H1 (cell line): ENCODE data around the gene COL6A5. TPM values are rescaled to one million over a fixed set of nuclear protein-coding genes. Genes with fewer than 3 reads are reported as not detected.

Experiments
- CTCF ChIA-PET: fragments of 300-600 bp; sonication (Branson Sonifier 250); formaldehyde crosslinking; loops from one replicate; lab custom pipeline; 2021; ENCODE audit not compliant: partially characterized antibody; lab: Charles Lee
- POLR2A ChIA-PET: fragments of 300-600 bp; sonication (Branson Sonifier 250); formaldehyde crosslinking; loops from one replicate; lab custom pipeline; 2021; ENCODE audit warnings: inconsistent platforms; ENCODE audit not compliant: partially characterized antibody; lab: Charles Lee
- DNase-seq, 2 experiments: peaks; one replicate each; pipeline versions ENCODE4 v3.0.0 to v3.0.0-alpha.2; 2010 to 2022; ENCODE audit warnings: low spot score in 2 of 2, low read depth in 1 of 2, mixed read lengths in 1 of 2
- FAIRE-seq: peaks from 2 replicates; lab custom pipeline; 2011; peaks lifted over from hg19 to GRCh38; lab: Jason Lieb, UNC
- H2AFZ ChIP-seq: 2 replicates; pipeline ENCODE4 v1.8.1; 2012; ENCODE audit warnings: low read length, inconsistent platforms
- H2AK5ac ChIP-seq: 2 replicates; pipeline ENCODE4 v1.6.1; 2013; ENCODE audit warnings: low read depth, low read length
- H2BK120ac ChIP-seq: replicated peaks from 2 replicates; pipeline ENCODE3; 2013; ENCODE audit warnings: low read depth, low read length, inconsistent platforms
- H2BK12ac ChIP-seq: 2 replicates; pipeline ENCODE4 v1.6.1; 2013; ENCODE audit warnings: low read depth, low read length
- H2BK15ac ChIP-seq: 2 replicates; pipeline ENCODE4 v1.6.1; 2013; ENCODE audit warnings: low read length
- H2BK20ac ChIP-seq: 2 replicates; pipeline ENCODE4 v1.6.1; 2013; ENCODE audit warnings: low read length
- H2BK5ac ChIP-seq: 2 replicates; pipeline ENCODE4 v1.6.1; 2013; ENCODE audit warnings: low read depth, low read length
- H3K14ac ChIP-seq: 2 replicates; pipeline ENCODE4 v1.6.1; 2013; ENCODE audit warnings: inconsistent platforms; ENCODE audit not compliant: insufficient read length
- H3K18ac ChIP-seq: 2 replicates; pipeline ENCODE4 v1.6.1; 2013; ENCODE audit warnings: low read length; ENCODE audit errors: extremely low read depth
- H3K23ac ChIP-seq: 2 replicates; pipeline ENCODE4 v1.6.1; 2013; ENCODE audit warnings: inconsistent platforms; ENCODE audit not compliant: insufficient read length
- H3K23me2 ChIP-seq: 2 replicates; pipeline ENCODE4 v1.6.1; 2013; ENCODE audit warnings: low read depth, low read length
- H3K27ac ChIP-seq: 2 replicates; pipeline ENCODE4 v1.6.1; 2011; ENCODE audit warnings: low read depth, low read length, inconsistent platforms
- H3K27me3 ChIP-seq, 4 experiments: replicated peaks in 1 of 4; 1 replicate in 1 of 4; 2 replicates in 3 of 4; pipeline versions ENCODE4 v1.6.1 to v1.8.1; 2011 to 2013; ENCODE audit warnings: low read length in 3 of 4, mild to moderate bottlenecking in 3 of 4, inconsistent platforms in 2 of 4, mixed read lengths in 2 of 4, moderate library complexity in 1 of 4; ENCODE audit not compliant: control insufficient read depth in 3 of 4, insufficient read depth in 3 of 4; ENCODE audit errors: extremely low read depth in 1 of 4
- H3K36me3 ChIP-seq, 4 experiments: 2 replicates each; pipeline versions ENCODE4 v1.6.1 to v1.8.1; 2011 to 2013; ENCODE audit warnings: mild to moderate bottlenecking in 4 of 4, low read length in 3 of 4, moderate library complexity in 2 of 4, control low read depth in 1 of 4, inconsistent platforms in 1 of 4; ENCODE audit not compliant: insufficient read depth in 4 of 4, control insufficient read depth in 2 of 4
- H3K4ac ChIP-seq: replicated peaks from 2 replicates; pipeline ENCODE3; 2013; ENCODE audit warnings: low read length, low read depth, mixed read lengths, inconsistent platforms; ENCODE audit not compliant: insufficient read length
- H3K4me1 ChIP-seq, 4 experiments: replicated peaks in 1 of 4; 1 replicate in 1 of 4; 2 replicates in 3 of 4; pipeline versions ENCODE4 v1.6.1 to v1.8.1; 2011 to 2013; ENCODE audit warnings: low read length in 3 of 4, inconsistent platforms in 2 of 4, mixed read lengths in 1 of 4; ENCODE audit not compliant: insufficient read depth in 4 of 4, control insufficient read depth in 3 of 4
- H3K4me2 ChIP-seq, 2 experiments: 2 replicates each; pipeline versions ENCODE4 v1.6.1 to v1.8.1; 2011 to 2013; ENCODE audit warnings: low read depth in 2 of 2, low read length in 2 of 2, control low read depth in 1 of 2, inconsistent platforms in 1 of 2, mild to moderate bottlenecking in 1 of 2; ENCODE audit not compliant: insufficient read depth in 1 of 2
- H3K4me3 ChIP-seq, 4 experiments: fragments of 200-600, 300-600 bp in 1 of 4; sonication (generic), shearing (Covaris generic), sonication (Bioruptor Twin) in 1 of 4; 2 replicates each; pipeline versions ENCODE4 v1.5.1 to v1.8.1; 2011 to 2016; ENCODE audit warnings: low read length in 4 of 4, low read depth in 3 of 4, control low read depth in 2 of 4, inconsistent platforms in 2 of 4, mild to moderate bottlenecking in 2 of 4, mixed read lengths in 1 of 4, moderate library complexity in 1 of 4; ENCODE audit not compliant: insufficient read depth in 2 of 4; ENCODE audit errors: extremely low read depth in 1 of 4
- H3K56ac ChIP-seq: replicated peaks from 2 replicates; pipeline ENCODE3; 2013; ENCODE audit warnings: low read depth, mild to moderate bottlenecking, mixed read lengths, low read length, inconsistent platforms; ENCODE audit not compliant: insufficient read length
- H3K79me1 ChIP-seq: 2 replicates; pipeline ENCODE4 v1.6.1; 2013; ENCODE audit warnings: low read depth, low read length, control low read depth
- H3K79me2 ChIP-seq, 2 experiments: 2 replicates each; pipeline versions ENCODE4 v1.6.1 to v1.8.1; 2012 to 2013; ENCODE audit warnings: low read length in 2 of 2, mild to moderate bottlenecking in 2 of 2, inconsistent platforms in 1 of 2; ENCODE audit not compliant: insufficient read depth in 2 of 2, control insufficient read depth in 1 of 2
- H3K9ac ChIP-seq, 4 experiments: replicated peaks in 1 of 4; 1 replicate in 1 of 4; 2 replicates in 3 of 4; pipeline versions ENCODE4 v1.6.1 to v1.8.1; 2011 to 2013; ENCODE audit warnings: low read depth in 3 of 4, low read length in 3 of 4, control low read depth in 2 of 4, mild to moderate bottlenecking in 2 of 4, moderate library complexity in 2 of 4, inconsistent platforms in 1 of 4; ENCODE audit errors: extremely low read depth in 1 of 4
- H3K9me3 ChIP-seq, 2 experiments: 2 replicates each; pipeline versions ENCODE4 v1.6.1 to v1.8.1; 2012 to 2013; ENCODE audit warnings: mild to moderate bottlenecking in 2 of 2, moderate library complexity in 2 of 2, control low read depth in 1 of 2, inconsistent platforms in 1 of 2, low read depth in 1 of 2, low read length in 1 of 2, mixed read lengths in 1 of 2; ENCODE audit not compliant: insufficient read depth in 2 of 2
- H4K20me1 ChIP-seq, 2 experiments: replicated peaks in 1 of 2; 2 replicates each; pipeline versions ENCODE3 to v1.8.1; 2011 to 2013; ENCODE audit warnings: inconsistent platforms in 2 of 2, low read length in 2 of 2, mild to moderate bottlenecking in 1 of 2; ENCODE audit not compliant: insufficient read depth in 2 of 2, control insufficient read depth in 1 of 2
- H4K5ac ChIP-seq: 2 replicates; pipeline ENCODE4 v1.6.1; 2013; ENCODE audit warnings: low read length, low read depth, mixed read lengths, inconsistent platforms; ENCODE audit not compliant: insufficient read length
- H4K8ac ChIP-seq: 2 replicates; pipeline ENCODE4 v1.8.0; 2013; ENCODE audit warnings: mild to moderate bottlenecking, moderate library complexity, low read length, inconsistent platforms; ENCODE audit not compliant: insufficient read depth; ENCODE audit errors: extremely low read depth
- H4K91ac ChIP-seq: replicated peaks from 2 replicates; pipeline ENCODE3; 2013; ENCODE audit warnings: low read length, mixed read lengths, inconsistent platforms; ENCODE audit not compliant: insufficient read length
- KDM1A ChIP-seq: fragments of 200-600, 300-600 bp; sonication (generic); IDR thresholded peaks from 2 replicates; pipeline ENCODE4 v1.7.1; 2016; ENCODE audit warnings: mild to moderate bottlenecking, low read length, borderline replicate concordance
- RAD21 ChIP-seq, 2 experiments: IDR thresholded peaks in 1 of 2; conservative IDR thresholded peaks in 1 of 2; 2 replicates each; pipeline ENCODE4 v1.6.1; 2011; ENCODE audit warnings: low read depth in 2 of 2, low read length in 2 of 2, improper control_type of control experiment in 1 of 2, inconsistent platforms in 1 of 2, mild to moderate bottlenecking in 1 of 2, moderate library complexity in 1 of 2
- TAF7 ChIP-seq: optimal IDR thresholded peaks from 2 replicates; pipeline ENCODE3; 2011; ENCODE audit warnings: low read depth, mild to moderate bottlenecking, inconsistent platforms, low read length, moderate library complexity, borderline replicate concordance
- TCF12 ChIP-seq: IDR thresholded peaks from 2 replicates; pipeline ENCODE4 v1.6.1; 2011; ENCODE audit warnings: low read depth, mild to moderate bottlenecking, low read length
- WGBS, 2 experiments: shearing (Covaris generic) in 1 of 2; methylation state at CpG; one replicate each; pipeline versions ENCODE4 v1.1.6 to v1.1.7; 2013 to 2015; ENCODE audit warnings: low lambda C conversion rate in 2 of 2, mixed read lengths in 2 of 2, inconsistent platforms in 1 of 2, low coverage in 1 of 2, missing lambda C conversion rate in 1 of 2; ENCODE audit not compliant: insufficient replicate concordance in 2 of 2, insufficient coverage in 1 of 2, insufficient read length in 1 of 2; ENCODE audit errors: extremely low coverage in 1 of 2, missing lambda C conversion rate in 1 of 2; 5-methylcytosine and 5-hydroxymethylcytosine counted together
- polyA plus RNA-seq, 7 experiments: library from polyadenylated mRNA; depleted of rRNA in 3 of 7; stranded (reverse) in 5 of 7; unstranded in 2 of 7; fragments of >200 nt in 5 of 7; fragments of 200-250 nt in 2 of 7; gene quantifications; 1 replicate in 5 of 7; 2 replicates in 1 of 7; 4 replicates in 1 of 7; pipeline versions ENCODE4 v1.2.1 to v1.2.3, GENCODE V29; 2011 to 2013; ENCODE audit warnings: missing spikeins in 2 of 7, mixed read lengths in 2 of 7
- total RNA-seq: library from RNA; stranded (reverse); fragmentation: NEBNext Ultra II Directional; extraction: Animal tissue kit (Norgen Biotek cat#: 25700); gene quantifications from 2 replicates; pipeline ENCODE4 v1.2.1, GENCODE V29; 2021
- TF ChIP-seq, protein P1 (sequence below): IDR thresholded peaks from 2 replicates; pipeline ENCODE4 v1.6.1; 2012; ENCODE audit warnings: low read length, inconsistent platforms

The COL6A5 gene
- total and polyA plus RNA-seq, 2 of the 8 experiments (the other 6 are each of a cell fraction or from before 2014, with no cell fraction given), result 0.05 to 0.06 TPM

DNA sequence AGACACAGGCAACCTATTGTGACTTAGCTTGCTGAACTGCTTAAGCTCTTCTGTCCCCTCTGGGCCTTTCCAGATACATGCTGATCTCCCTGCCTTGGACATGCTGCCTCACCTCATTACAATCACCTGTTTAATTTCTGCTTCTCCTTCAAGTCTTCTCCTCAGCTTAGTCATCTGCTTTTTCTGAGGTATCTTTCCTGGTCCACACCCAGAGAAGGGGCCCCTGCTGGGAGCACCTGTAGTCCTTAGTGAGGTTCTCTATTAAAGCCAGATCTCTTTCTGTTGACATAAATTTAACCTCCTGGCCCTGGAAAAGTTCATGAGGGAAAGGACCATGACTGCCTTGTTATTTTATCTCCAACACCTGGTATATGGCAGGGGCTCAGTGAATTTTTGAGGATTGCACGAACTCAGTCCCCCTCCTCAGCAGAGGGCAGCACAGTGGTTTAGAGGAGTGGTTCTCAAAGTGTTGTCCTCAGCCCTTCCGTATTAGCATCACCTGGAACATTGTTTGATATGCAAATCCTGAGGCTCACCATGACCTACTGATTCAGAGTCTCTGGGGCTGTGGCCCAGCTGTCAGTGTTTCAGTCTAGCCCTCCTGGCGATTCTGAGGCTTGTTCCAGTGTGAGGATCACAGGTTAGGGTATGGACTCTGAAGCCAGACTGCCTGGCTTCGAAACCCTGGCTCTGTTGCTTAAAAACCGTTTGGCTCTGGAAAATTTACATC is 184.2 kb downstream of the COL6A5 start:
- no peak overlapping the region for H3K56ac ChIP-seq
- no peak overlapping the region for H2BK15ac ChIP-seq
- H2BK20ac ChIP-seq, result no peak overlapping the region
- H3K27me3 ChIP-seq, result no peaks in the 10 kb centered on the region
- H3K23me2 ChIP-seq, result peaks cover 2% of the 10 kb centered on the region; the same call in 1 of the 2 replicates
- 57% methylated on average over 5 of the region's 5 CpGs; no CpG with 5 or more reads in 1 of the 2 experiments for WGBS, 2 experiments
- no peaks in the 10 kb centered on the region for H3K79me1 ChIP-seq
- DNase-seq (no peak), FAIRE-seq (peak; percentile 94)
- no peaks in the 10 kb centered on the region for H3K79me2 ChIP-seq
- no peaks in the 10 kb centered on the region; a peak in 2 of 7 replicates for H3K4me1 ChIP-seq
- no peak overlapping the region for H3K23ac ChIP-seq
- no peak overlapping the region for H3K9ac ChIP-seq
- H4K91ac ChIP-seq, result no peak overlapping the region
- ChIA-PET CTCF (interaction anchor here (0.9 to 5.6 kb wide), 5 partner anchors 8 to 253 kb away, joined by 3 to 29 read pairs (median 9); partner anchors contain the start of gene COL6A6), POLR2A (no interaction called here)
- H2AFZ ChIP-seq, result no peak overlapping the region
- H3K14ac ChIP-seq, result no peak overlapping the region
- H4K5ac ChIP-seq, result no peak overlapping the region
- no peak overlapping the region for H2BK120ac ChIP-seq
- no peak overlapping the region for H3K18ac ChIP-seq
- no peak overlapping the region for H2BK5ac ChIP-seq
- no peak overlapping the region for H3K4me2 ChIP-seq
- H2AK5ac ChIP-seq, result no peak overlapping the region
- no peak overlapping the region for H2BK12ac ChIP-seq
- no peak overlapping the region for H4K8ac ChIP-seq
- H3K4ac ChIP-seq, result no peak overlapping the region
- H3K9me3 ChIP-seq, result no peaks in the 10 kb centered on the region
- H3K36me3 ChIP-seq, result no peaks in the 10 kb centered on the region
- no peak overlapping the region for H3K27ac ChIP-seq
- H4K20me1 ChIP-seq, result no peaks in the 10 kb centered on the region
- H3K4me3 ChIP-seq, result no peak overlapping the region
- TF ChIP-seq TCF12, result peak; percentile 36; the same call in 1 of the 2 replicates
- TF ChIP-seq KDM1A, result no peak
- peak in 1 of 2 experiments; percentile 33; a peak in 2 of 4 replicates for TF ChIP-seq RAD21 (IDR thresholded peaks at IDR 0.05 in 1 of 2, conservative IDR thresholded peaks at IDR 0.05 in 1 of 2; ENCODE audit: low read depth in 2 of 2, low read length in 2 of 2)
- TF ChIP-seq, protein P1, sequence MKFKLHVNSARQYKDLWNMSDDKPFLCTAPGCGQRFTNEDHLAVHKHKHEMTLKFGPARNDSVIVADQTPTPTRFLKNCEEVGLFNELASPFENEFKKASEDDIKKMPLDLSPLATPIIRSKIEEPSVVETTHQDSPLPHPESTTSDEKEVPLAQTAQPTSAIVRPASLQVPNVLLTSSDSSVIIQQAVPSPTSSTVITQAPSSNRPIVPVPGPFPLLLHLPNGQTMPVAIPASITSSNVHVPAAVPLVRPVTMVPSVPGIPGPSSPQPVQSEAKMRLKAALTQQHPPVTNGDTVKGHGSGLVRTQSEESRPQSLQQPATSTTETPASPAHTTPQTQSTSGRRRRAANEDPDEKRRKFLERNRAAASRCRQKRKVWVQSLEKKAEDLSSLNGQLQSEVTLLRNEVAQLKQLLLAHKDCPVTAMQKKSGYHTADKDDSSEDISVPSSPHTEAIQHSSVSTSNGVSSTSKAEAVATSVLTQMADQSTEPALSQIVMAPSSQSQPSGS, result no peak
- TF ChIP-seq TAF7, result no peak
